ENCODE measurements around the gene CCSER1. TPM values are rescaled to one million over a fixed set of nuclear protein-coding genes. Genes with fewer than 3 reads are reported as not detected.

The CCSER1 gene
- total RNA-seq, 2 experiments from 2014 or later = not detected

DNA sequence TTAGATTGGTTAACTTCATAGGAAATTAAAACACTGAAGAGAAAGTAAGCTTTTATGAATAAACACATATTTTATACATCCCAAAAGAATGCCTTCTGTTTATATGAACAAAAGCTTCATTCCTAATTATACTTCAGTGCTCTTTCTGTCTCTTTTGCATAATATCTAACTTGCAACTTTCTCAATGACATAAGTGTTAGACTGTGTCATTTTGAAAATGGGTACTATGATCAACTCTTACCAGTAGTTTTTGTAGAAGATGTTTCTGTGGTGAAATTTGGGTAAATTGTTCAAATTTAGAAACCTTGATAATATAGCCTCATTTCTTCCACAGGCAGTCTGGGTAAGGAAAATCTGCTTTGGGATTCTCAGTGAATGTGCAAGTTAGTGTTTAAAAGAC is 991.4 kb downstream of the CCSER1 start:
- Histone ChIP-seq H2AFZ (ENCODE audit: low read length) (no peak overlapping the region), H3K9me3 (ENCODE audit: low read length) (no peaks in the 10 kb centered on the region), H3K36me3 (ENCODE audit: insufficient read depth, low read length) (no peaks in the 10 kb centered on the region), H3K4me3 (ENCODE audit: low read depth, low read length, poor library complexity, severe bottlenecking) (no peak overlapping the region), H3K27ac (ENCODE audit: low read depth, low read length, poor library complexity, severe bottlenecking) (no peak overlapping the region), H3K4me2 (ENCODE audit: low read length) (no peak overlapping the region), H3K4me1 (ENCODE audit: insufficient read depth, low read length, poor library complexity, severe bottlenecking) (no peaks in the 10 kb centered on the region), H3K79me2 (ENCODE audit: insufficient read depth, low read depth, low read length) (no peaks in the 10 kb centered on the region), H4K20me1 (ENCODE audit: insufficient read depth, low read length) (no peaks in the 10 kb centered on the region), H3K9me2 (ENCODE audit: insufficient read depth, low read length) (no peaks in the 10 kb centered on the region)
- BruUV-seq (replicated peaks) = no TSS peak
- intact Hi-C loops (cut with micrococcal nuclease; ENCODE audit: unreplicated experiment) = no loop called here
- TF ChIP-seq EZH2phosphoT487 (IDR thresholded peaks at IDR 0.05; ENCODE audit: borderline replicate concordance, low read depth, low read length) = no peak
- TF ChIP-seq, protein P1, sequence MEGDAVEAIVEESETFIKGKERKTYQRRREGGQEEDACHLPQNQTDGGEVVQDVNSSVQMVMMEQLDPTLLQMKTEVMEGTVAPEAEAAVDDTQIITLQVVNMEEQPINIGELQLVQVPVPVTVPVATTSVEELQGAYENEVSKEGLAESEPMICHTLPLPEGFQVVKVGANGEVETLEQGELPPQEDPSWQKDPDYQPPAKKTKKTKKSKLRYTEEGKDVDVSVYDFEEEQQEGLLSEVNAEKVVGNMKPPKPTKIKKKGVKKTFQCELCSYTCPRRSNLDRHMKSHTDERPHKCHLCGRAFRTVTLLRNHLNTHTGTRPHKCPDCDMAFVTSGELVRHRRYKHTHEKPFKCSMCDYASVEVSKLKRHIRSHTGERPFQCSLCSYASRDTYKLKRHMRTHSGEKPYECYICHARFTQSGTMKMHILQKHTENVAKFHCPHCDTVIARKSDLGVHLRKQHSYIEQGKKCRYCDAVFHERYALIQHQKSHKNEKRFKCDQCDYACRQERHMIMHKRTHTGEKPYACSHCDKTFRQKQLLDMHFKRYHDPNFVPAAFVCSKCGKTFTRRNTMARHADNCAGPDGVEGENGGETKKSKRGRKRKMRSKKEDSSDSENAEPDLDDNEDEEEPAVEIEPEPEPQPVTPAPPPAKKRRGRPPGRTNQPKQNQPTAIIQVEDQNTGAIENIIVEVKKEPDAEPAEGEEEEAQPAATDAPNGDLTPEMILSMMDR (conservative IDR thresholded peaks at IDR 0.05; ENCODE audit: low read length) = no peak
- ChIA-PET CTCF (ENCODE audit: unreplicated experiment) (no interaction called here), POLR2A (no interaction called here)
- DNase-seq (ENCODE audit: low spot score) = no peak

DNA sequence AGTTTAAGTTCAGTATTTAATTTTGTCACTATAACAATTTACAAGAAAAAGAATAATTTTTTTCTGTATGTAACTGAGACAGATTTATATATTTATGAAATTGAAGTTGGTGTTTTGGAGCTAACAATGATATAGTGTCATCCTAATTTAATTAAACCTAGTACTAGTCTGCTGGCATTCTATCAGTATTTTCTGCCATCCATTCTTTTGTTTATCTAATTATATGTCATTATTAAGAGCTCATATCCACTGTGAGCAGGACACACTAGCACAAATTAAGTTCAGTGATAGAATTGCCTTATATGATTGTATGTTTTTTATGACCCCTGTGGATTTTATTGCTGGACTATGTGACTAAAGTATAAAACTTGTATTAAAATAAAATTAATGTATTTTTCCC is 996.5 kb downstream of the CCSER1 start:
- no TSS peak for BruUV-seq (replicated peaks)
- DNase-seq (ENCODE audit: low spot score) = no peak
- Histone ChIP-seq H3K9me2 (ENCODE audit: insufficient read depth, low read length) (no peaks in the 10 kb centered on the region), H3K4me2 (ENCODE audit: low read length) (no peak overlapping the region), H3K4me1 (ENCODE audit: insufficient read depth, low read length, poor library complexity, severe bottlenecking) (no peaks in the 10 kb centered on the region), H3K4me3 (ENCODE audit: low read depth, low read length, poor library complexity, severe bottlenecking) (no peak overlapping the region), H4K20me1 (ENCODE audit: insufficient read depth, low read length) (no peaks in the 10 kb centered on the region), H3K27ac (ENCODE audit: low read depth, low read length, poor library complexity, severe bottlenecking) (no peak overlapping the region), H3K79me2 (ENCODE audit: insufficient read depth, low read depth, low read length) (no peaks in the 10 kb centered on the region), H3K9me3 (ENCODE audit: low read length) (no peaks in the 10 kb centered on the region), H3K36me3 (ENCODE audit: insufficient read depth, low read length) (no peaks in the 10 kb centered on the region), H2AFZ (ENCODE audit: low read length) (no peak overlapping the region)
- intact Hi-C loops (cut with micrococcal nuclease; ENCODE audit: unreplicated experiment) = loop anchor here (10.0 kb wide), 1 partner anchor 1041 kb away; no protein-coding TSS in a partner anchor
- CTCF ChIA-PET (ENCODE audit: unreplicated experiment) = no interaction called here
- no peak for TF ChIP-seq EZH2phosphoT487 (IDR thresholded peaks at IDR 0.05; ENCODE audit: borderline replicate concordance, low read depth, low read length)
- TF ChIP-seq, protein P1 (conservative IDR thresholded peaks at IDR 0.05; ENCODE audit: low read length) = no peak
- POLR2A ChIA-PET = no interaction called here

DNA sequence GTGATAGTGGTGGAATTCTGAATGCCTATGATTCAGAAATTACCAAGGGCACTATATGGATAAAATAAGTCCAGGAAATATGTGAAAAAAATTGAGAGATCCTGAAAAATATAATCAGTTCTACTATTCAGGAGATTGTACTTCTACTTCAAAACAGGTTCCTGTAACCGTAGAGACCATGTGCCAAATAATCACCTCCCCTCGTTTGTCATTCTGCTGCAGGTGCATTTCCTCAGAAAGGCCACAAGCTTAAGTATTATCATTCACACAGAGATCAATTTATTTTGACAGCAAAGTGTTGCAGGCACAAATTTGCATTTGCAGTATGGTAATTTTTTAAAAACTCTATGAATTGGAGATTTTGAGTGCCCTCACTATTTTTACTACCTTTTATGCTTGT is 1000.0 kb downstream of the CCSER1 start:
- Histone ChIP-seq H3K79me2 (ENCODE audit: insufficient read depth, low read depth, low read length) (no peaks in the 10 kb centered on the region), H3K9me2 (ENCODE audit: insufficient read depth, low read length) (no peaks in the 10 kb centered on the region)
- CTCF ChIA-PET (ENCODE audit: unreplicated experiment) = no interaction called here

More for the DNA sequence above, 1000.0 kb downstream of the CCSER1 start:
- no peak overlapping the region for H3K4me2 ChIP-seq (ENCODE audit: low read length)
- TF ChIP-seq, protein P1 (conservative IDR thresholded peaks at IDR 0.05; ENCODE audit: low read length) = no peak
- TF ChIP-seq EZH2phosphoT487 (IDR thresholded peaks at IDR 0.05; ENCODE audit: borderline replicate concordance, low read depth, low read length) = no peak
- H4K20me1 ChIP-seq (ENCODE audit: insufficient read depth, low read length) = no peaks in the 10 kb centered on the region
- DNase-seq (ENCODE audit: low spot score) = no peak
- H3K36me3 ChIP-seq (ENCODE audit: insufficient read depth, low read length) = no peaks in the 10 kb centered on the region
- no peak overlapping the region for H3K27ac ChIP-seq (ENCODE audit: low read depth, low read length, poor library complexity, severe bottlenecking)
- H3K9me3 ChIP-seq (ENCODE audit: low read length) = no peaks in the 10 kb centered on the region
- intact Hi-C loops (cut with micrococcal nuclease; ENCODE audit: unreplicated experiment) = loop anchor here (10.0 kb wide), 1 partner anchor 1038 kb away; no protein-coding TSS in a partner anchor
- no peaks in the 10 kb centered on the region for H3K4me1 ChIP-seq (ENCODE audit: insufficient read depth, low read length, poor library complexity, severe bottlenecking)
- no peak overlapping the region for H2AFZ ChIP-seq (ENCODE audit: low read length)
- no TSS peak for BruUV-seq (replicated peaks)
- H3K4me3 ChIP-seq (ENCODE audit: low read depth, low read length, poor library complexity, severe bottlenecking) = no peak overlapping the region
- POLR2A ChIA-PET = interaction anchor here (0.7 to 0.8 kb wide), 2 partner anchors 53 to 1240 kb away, joined by 3 read pairs; no protein-coding TSS in a partner anchor
